Gastrocnemius medialis (tissue), 4 donors: ENCODE results near the gene MACROD2.

Experiments
- POLR2A ChIP-seq, 2 donors: fragments of 450-650 bp; IDR thresholded peaks; one replicate each; pipeline ENCODE4 v1.6.1; 2017; ENCODE audit warnings: antibody characterized with exemption in 2 of 2, mild to moderate bottlenecking in 2 of 2, moderate library complexity in 2 of 2
- TF ChIP-seq, protein P1 (sequence below), 5 experiments: fragments of 450-650 bp in 3 of 5; fragments of 200-600 bp in 2 of 5; sonication (generic) in 2 of 5; IDR thresholded peaks in 4 of 5; conservative IDR thresholded peaks in 1 of 5; 1 replicate in 4 of 5; 2 replicates in 1 of 5; pipeline ENCODE4 v1.5.1; 2016 to 2019; ENCODE audit warnings: antibody characterized with exemption in 5 of 5, mild to moderate bottlenecking in 3 of 5, moderate library complexity in 3 of 5

DNA sequence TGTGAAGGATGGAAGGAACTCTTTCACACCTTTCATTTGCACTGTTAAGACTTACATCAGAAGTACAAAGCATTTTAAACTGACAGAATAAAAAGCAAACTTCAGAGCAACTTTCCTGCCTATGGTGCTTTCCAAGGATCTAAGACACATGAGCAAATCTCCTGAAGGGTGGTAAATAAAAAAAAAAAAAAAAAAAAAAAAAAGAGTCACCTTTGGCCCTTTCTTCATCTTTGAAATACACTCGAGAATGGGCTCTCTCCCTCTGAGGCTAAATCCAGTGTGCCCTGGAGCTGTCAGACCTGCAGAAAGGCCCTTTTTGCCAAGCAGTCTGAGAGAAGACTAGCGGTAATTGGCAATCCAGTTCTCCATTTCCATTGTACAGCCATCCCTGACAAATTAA is 1455.9 kb downstream of the MACROD2 start:
- TF ChIP-seq, protein P1, sequence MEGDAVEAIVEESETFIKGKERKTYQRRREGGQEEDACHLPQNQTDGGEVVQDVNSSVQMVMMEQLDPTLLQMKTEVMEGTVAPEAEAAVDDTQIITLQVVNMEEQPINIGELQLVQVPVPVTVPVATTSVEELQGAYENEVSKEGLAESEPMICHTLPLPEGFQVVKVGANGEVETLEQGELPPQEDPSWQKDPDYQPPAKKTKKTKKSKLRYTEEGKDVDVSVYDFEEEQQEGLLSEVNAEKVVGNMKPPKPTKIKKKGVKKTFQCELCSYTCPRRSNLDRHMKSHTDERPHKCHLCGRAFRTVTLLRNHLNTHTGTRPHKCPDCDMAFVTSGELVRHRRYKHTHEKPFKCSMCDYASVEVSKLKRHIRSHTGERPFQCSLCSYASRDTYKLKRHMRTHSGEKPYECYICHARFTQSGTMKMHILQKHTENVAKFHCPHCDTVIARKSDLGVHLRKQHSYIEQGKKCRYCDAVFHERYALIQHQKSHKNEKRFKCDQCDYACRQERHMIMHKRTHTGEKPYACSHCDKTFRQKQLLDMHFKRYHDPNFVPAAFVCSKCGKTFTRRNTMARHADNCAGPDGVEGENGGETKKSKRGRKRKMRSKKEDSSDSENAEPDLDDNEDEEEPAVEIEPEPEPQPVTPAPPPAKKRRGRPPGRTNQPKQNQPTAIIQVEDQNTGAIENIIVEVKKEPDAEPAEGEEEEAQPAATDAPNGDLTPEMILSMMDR (IDR thresholded peaks at IDR 0.05 in 4 of 5, conservative IDR thresholded peaks at IDR 0.05 in 1 of 5): no peak
- no peak for TF ChIP-seq POLR2A (IDR thresholded peaks at IDR 0.05)
